Bone marrow (tissue), 2 donors: Measurements from ENCODE around the gene CLCA2.
A peak's percentile ranks its signal among the peaks of the same experiment; 100 is the strongest.

Experiments used
- DNase-seq, 2 donors: peaks; one replicate each; lab custom pipeline; 2025; lab: John Stamatoyannopoulos, UW

CLCA2 gene

GRCh38 chr1:86429122-86429725 lies 5.3 kb downstream of the CLCA2 start:
- peak in 1 of 2 donors; percentile 10 for DNase-seq

GRCh38 chr1:86429835-86430234 lies 5.9 kb downstream of the CLCA2 start:
- DNase-seq: peak in 1 of 2 donors; percentile 83

GRCh38 chr1:86430376-86430775 lies 6.4 kb downstream of the CLCA2 start:
- DNase-seq: no peak

DNA sequence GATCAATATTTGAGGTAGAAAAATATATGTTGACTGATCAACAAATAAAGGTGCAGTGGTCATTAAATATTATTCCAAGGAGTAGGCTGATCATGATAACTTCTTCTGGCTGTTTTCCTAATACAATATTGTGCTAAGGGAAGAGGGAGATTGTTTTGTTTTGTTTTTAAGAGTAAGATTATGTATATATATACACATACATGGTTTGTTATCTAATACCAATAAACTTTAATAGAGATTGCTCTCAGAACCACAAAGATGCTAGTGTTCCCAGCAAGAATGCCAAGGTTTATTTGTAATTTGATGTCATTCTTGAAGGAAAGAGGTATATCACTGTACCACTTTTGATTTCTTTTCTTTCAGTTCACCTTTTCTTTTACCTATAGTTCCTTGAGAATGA lies 10.1 kb downstream of the CLCA2 start:
- DNase-seq: no peak

DNA sequence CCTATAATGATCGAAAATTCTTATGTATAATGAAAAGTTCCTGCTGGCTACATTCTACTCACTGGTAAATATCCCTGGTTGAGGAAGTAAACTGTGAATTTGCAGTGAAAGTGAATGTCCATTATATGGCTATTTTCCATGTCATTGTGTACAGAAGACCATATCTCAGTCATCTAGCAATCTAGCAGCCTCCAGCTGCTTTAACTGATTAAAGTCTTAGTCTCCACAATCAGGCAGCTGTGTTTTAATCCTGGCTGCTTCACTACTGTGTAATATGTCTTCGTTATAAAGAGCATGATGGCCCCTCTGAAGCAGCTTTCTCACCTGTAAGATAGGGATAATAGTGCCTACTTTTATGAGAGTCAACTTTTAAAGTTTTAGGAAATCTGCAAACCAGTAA lies 11.4 kb downstream of the CLCA2 start:
- no peak for DNase-seq

DNA sequence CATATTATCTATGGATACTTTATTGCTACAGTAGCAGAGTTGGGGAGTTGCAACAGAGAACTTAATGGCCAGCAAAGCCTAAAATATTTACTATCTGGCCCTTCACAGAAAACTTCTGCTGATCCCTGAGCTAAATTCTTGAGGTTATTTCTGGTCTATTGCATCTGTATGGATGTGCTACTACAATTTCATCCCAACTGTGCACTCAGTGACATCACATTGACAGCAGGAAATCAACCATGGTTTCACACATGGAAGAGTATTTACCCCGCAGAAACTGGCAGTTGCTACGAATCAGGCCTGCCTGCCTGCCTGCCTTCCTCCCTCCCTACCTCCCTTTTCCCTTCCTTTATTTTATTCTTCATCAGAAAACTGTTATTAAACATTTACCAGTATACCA lies 12.1 kb downstream of the CLCA2 start:
- no peak for DNase-seq

DNA sequence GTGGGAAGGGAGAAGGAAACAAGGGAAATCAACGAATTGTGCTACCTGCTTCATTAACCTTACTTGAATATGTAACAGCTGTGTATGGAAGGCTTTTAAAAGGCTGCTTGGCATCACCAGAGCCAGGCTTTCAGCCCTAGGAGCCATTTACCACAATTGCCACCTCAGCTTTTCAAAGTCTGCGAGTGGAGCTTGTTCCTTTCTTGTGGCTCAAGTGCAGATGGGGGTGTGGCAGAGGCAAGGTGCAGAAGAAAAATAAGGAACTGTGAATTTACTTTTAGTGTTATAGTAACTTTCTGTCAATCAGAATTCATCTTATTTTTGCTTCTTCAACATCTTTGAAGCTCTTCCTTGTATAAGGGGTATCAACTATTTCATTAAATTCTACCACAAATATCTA lies 17.6 kb downstream of the CLCA2 start:
- DNase-seq: peak in 1 of 2 donors; percentile 50

GRCh38 chr1:86441997-86442396 lies 18.0 kb downstream of the CLCA2 start:
- DNase-seq: no peak

- DNase-seq: no peak
These were observed 21.9 kb downstream of the CLCA2 start for GRCh38 chr1:86445919-86446318.

- no peak for DNase-seq
These were observed 23.3 kb downstream of the CLCA2 start for GRCh38 chr1:86447198-86447790.

DNA sequence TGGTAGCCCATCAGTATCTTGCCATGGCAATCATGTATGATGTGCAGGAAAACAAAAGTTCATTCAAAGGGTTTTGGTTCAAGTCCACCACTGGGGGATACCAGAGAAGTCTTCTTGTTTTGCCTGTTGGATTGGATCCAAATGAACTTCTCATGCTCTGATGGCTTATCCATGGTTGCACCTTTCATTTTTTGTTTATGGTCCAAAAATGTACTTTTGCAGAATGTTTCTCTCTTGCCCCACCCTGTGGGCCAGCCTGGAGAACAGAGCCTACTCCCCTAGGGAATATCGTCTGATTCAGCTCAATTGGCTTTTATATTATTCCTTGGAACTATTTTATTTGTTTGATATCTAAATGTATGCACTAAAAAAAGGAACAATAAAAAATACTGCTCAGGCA lies 24.7 kb downstream of the CLCA2 start:
- no peak for DNase-seq

GRCh38 chr1:86449103-86449502 lies 25.1 kb downstream of the CLCA2 start:
- DNase-seq: no peak

DNA sequence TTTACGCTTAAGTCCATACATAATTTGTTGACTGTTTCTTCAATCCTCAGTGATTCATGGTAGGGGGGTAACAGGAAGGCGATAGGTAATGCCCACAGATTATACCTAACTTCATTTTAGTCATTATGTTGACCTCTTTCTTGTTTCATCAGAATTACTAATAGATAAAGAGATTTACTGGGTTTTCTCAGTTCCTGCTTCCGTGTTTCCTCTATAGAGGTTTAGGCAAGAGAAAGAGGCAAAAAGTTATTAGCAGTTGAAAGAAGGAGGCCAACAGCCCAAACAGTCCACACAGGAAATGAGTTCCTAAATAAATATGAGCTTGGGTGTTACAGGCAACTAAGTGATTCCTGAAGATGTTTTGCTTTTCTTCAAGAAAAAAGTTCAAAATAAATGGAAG lies 26.9 kb downstream of the CLCA2 start:
- no peak for DNase-seq

- DNase-seq: no peak
These were observed 29.7 kb downstream of the CLCA2 start for GRCh38 chr1:86453664-86454063.

DNA sequence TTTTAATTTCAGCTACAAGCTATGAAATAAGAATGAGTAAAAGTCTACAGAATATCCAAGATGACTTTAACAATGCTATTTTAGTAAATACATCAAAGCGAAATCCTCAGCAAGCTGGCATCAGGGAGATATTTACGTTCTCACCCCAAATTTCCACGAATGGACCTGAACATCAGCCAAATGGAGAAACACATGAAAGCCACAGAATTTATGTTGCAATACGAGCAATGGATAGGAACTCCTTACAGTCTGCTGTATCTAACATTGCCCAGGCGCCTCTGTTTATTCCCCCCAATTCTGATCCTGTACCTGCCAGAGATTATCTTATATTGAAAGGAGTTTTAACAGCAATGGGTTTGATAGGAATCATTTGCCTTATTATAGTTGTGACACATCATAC lies 31.1 kb downstream of the CLCA2 start:
- DNase-seq: no peak

- DNase-seq: no peak
These were observed 37.0 kb downstream of the CLCA2 start for GRCh38 chr1:86460998-86461397.

DNA sequence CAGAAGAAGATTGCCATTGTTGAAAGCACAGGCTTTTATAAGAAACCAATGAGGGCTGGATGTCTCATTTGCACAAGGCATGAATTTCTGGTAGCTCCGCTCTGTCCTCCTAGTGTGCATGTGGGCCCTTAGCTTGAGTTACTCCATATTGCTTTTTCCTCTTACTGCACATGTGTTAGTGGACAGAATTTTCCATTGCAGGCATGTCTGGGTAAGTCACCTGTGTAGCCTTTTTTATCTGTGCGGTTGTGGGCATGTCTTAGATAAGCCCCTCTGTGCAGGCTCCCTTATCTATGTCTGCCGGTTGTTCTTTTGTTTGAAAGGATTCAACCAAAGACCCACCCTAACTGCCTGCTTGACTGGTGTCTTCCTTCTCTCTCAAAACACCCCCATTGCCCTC lies 37.5 kb downstream of the CLCA2 start:
- DNase-seq: no peak

DNA sequence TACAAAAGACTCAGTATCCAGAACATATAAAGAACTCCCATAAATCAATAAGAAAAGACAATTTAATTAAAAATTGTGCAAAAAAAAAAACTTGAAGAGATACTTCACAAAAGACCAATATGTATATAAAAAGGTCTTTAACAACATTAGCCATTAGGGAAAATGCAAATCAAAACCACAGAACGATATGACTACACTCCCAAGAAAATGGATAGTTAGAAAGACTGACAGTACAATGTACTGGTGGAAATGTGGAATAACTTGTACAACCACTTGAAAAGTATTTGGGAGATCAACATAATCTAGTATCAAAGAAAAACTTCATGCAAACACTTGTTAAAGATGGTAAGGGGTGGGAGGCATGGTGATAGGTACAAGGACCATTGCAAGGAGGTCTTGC lies 40.8 kb downstream of the CLCA2 start:
- no peak for DNase-seq

- no peak for DNase-seq
These were observed 42.3 kb downstream of the CLCA2 start for GRCh38 chr1:86466109-86466844.

- no peak for DNase-seq
These were observed 43.0 kb downstream of the CLCA2 start for GRCh38 chr1:86466986-86467385.

GRCh38 chr1:86468501-86468977 lies 44.6 kb downstream of the CLCA2 start, which contains the start of gene CLCA1:
Gene CLCA1, plus strand, starts transcription at chr1:86468927. Its CDS starts 45 bp downstream, at chr1:86468972.
- no peak for DNase-seq

DNA sequence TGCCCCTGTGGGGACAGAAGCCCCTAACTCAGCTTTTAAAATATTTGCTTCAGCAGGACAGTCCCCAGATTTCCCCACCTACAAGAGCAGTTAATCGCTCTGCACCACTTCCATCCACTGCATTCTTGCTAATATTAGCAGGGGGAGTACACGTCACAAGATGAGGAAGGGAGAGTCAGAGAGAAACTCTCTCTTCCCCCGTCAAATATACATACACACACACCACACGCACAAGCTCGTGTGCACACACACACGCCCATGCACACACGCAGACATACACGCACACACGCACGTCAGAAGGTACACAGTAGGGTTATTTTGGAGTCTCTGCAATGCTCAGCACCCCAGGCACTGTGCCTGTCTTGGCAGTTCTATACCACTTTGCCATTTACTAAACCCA lies 46.9 kb downstream of the CLCA2 start:
- no peak for DNase-seq

DNA sequence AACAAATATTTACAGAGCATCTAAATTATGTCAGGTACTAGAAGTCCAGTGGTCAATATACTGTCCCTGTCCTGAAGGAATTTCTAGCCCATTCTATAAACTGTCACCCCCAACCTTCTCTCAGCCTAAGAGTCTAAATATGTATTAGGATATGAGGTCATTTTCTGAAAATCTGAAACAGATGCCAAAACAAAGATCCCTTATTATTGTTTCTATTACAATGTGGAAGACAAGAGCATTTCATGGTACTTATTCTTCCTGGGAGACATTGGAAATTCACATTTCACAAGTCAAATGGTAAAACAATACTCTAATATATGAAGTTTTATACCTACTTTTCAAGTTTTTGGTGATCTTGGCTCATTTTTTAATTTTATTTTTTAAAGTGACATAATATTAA lies 47.3 kb downstream of the CLCA2 start:
- DNase-seq: no peak
